CD4-positive, alpha-beta T cell treated with Interleukin-2 at 100 ng/mL for 4 hours (primary cell): Measurements from ENCODE around the gene PARL.
"Not testable (repeated sequence)": the region's sequence is repeated elsewhere in the genome, so short reads cannot be mapped to it uniquely, and the experiment has no call there.

ENCODE experiments used
- DNase-seq: peaks from one replicate; pipeline ENCODE4 v3.0.0-alpha.2; 2020; ENCODE audit warnings: low spot score

Gene PARL

DNA sequence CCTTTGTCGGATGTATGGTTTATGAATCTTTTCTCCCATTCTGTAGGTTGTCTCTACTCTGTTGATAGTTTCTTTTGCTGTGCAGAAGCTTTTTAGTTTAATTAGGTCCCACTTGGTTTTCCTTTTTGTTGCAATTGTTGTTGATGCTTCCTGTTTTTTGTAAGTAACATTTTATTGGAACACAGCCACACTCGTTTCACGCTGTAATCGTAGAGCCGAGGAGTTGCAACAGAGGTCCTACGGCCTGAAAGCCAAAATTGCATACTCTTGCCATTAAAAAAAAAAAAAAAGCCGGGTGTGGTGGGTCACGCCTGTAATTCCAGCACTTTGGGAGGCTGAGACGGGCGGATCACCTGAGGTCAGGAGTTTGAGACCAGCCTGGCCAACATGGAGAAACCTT is 100.2 kb downstream of the PARL start:
- DNase-seq, result not testable (repeated sequence)

GRCh38 chr3:183782576-183783276 is 102.0 kb downstream of the PARL start:
- no peak for DNase-seq

- DNase-seq, result no peak
These were observed 103.4 kb downstream of the PARL start for GRCh38 chr3:183781246-183781645.

DNA sequence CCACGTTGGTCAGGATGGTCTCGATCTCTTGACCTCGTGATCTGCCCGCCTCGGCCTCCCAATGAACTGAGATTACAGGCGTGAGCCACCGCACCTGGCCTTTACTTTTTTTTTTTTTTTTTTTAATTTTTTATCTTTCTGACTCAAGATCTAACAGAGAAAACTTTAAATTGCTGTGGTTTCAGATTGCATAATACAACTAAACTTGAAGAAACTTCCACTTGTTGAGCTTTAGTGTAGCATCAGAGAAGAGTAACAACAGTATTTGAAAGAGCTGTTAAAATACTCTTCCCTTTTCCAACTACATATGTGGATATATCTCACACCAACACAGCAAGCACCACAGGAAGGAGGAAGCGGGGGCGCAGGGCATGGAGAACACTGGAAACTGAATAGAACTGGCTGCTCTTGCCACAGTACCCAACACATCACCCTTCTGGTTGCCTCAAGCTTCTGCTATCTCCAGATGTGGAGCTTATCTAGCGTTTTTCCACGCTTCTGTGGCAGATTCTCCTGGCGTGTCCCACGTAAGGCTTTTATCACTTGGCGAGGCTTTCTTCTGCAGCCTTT is 104.7 kb downstream of the PARL start:
- DNase-seq, result no peak
